HUES64 (cell line): Measurements from ENCODE around the gene OBSL1.

ENCODE experiments used
- H3K27ac ChIP-seq: 2 replicates; pipeline ENCODE4 v1.7.0; 2013; ENCODE audit warnings: low read depth, low read length, inconsistent platforms
- H3K27me3 ChIP-seq: 2 replicates; pipeline ENCODE4 v1.6.1; 2013; ENCODE audit warnings: mild to moderate bottlenecking, low read length; ENCODE audit not compliant: insufficient read depth
- H3K36me3 ChIP-seq: 2 replicates; pipeline ENCODE4 v1.6.1; 2013; ENCODE audit warnings: mild to moderate bottlenecking, low read length; ENCODE audit not compliant: insufficient read depth
- H3K4me1 ChIP-seq: 2 replicates; pipeline ENCODE4 v1.6.1; 2013; ENCODE audit warnings: mild to moderate bottlenecking, low read length, moderate library complexity; ENCODE audit not compliant: insufficient read depth
- H3K4me3 ChIP-seq: 2 replicates; pipeline ENCODE4 v1.5.1; 2013; ENCODE audit warnings: mild to moderate bottlenecking, low read length, moderate library complexity
- H3K9ac ChIP-seq: 2 replicates; pipeline ENCODE4 v1.6.1; 2013; ENCODE audit warnings: mild to moderate bottlenecking, low read depth, low read length
- H3K9me3 ChIP-seq: 2 replicates; pipeline ENCODE4 v1.6.1; 2013; ENCODE audit warnings: low read depth, low read length; ENCODE audit not compliant: insufficient read depth
- WGBS: fragments of 150-250, 120-280 bp; methylation state at CpG from one replicate; pipeline ENCODE4 v1.1.7; 2013; ENCODE audit warnings: missing lambda C conversion rate; 5-methylcytosine and 5-hydroxymethylcytosine counted together

OBSL1 gene

GRCh38 chr2:219572237-219573001 lies 1.1 kb upstream of the OBSL1 start, which contains the start of gene INHA:
Gene INHA (plus strand): TSS chr2:219572310. CDS start chr2:219572375, 65 bp downstream.
- Histone ChIP-seq H3K4me3 (peak within 1 kb of the TSS; percentile 78), H3K27me3 (peaks cover 13% of the 10 kb centered on the region), H3K4me1 (peaks cover 32% of the 10 kb centered on the region), H3K36me3 (peaks cover 20% of the 10 kb centered on the region), H3K9me3 (no peaks in the 10 kb centered on the region), H3K27ac (peak within 1 kb of the TSS; percentile 92), H3K9ac (peak within 1 kb of the TSS; percentile 84)
- 84% methylated on average over 13 of the region's 13 CpGs for WGBS

- Histone ChIP-seq H3K27ac (peak overlapping the region; percentile 23; the same call in 1 of the 2 replicates), H3K27me3 (peaks cover 13% of the 10 kb centered on the region), H3K4me3 (peak overlapping the region; percentile 78), H3K36me3 (peaks cover 26% of the 10 kb centered on the region), H3K4me1 (peaks cover 25% of the 10 kb centered on the region), H3K9me3 (no peaks in the 10 kb centered on the region), H3K9ac (peak overlapping the region; percentile 84)
- WGBS, result under 1% methylated on average over 38 of the region's 55 CpGs
Observed at GRCh38 chr2:219570924-219571310, 422 bp downstream of the OBSL1 start.

- 7% methylated on average over 95 of the region's 95 CpGs for WGBS
- peak overlapping the region; percentile 84 for H3K9ac ChIP-seq
- no peaks in the 10 kb centered on the region for H3K9me3 ChIP-seq
- H3K27ac ChIP-seq, result peak overlapping the region; percentile 23; the same call in 1 of the 2 replicates
- H3K27me3 ChIP-seq, result peaks cover 13% of the 10 kb centered on the region
- H3K4me3 ChIP-seq, result peak overlapping the region; percentile 78
- peaks cover 30% of the 10 kb centered on the region for H3K4me1 ChIP-seq
- H3K36me3 ChIP-seq, result peaks cover 26% of the 10 kb centered on the region
Observed at GRCh38 chr2:219570194-219570923, 980 bp downstream of the OBSL1 start.

DNA sequence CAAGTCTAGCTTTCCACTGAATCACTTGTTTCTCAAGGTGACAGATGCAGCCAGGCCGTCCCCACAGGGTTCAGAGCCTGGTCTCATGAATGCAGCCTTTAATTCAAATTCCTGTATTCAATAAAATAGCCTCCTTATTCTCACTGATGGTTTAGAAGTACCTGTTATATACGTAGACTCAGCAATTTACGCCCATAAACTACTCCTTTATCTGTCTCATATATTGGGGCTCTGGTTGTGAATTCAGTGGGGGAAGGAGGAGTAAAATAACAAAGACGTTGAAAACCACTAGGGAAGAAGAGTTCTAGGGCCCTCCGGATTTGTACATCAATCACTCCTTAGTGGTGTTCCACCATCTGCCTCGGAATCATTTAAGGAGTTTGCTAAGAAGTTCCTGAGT lies 1.7 kb downstream of the OBSL1 start:
- Histone ChIP-seq H3K4me3 (peak overlapping the region; percentile 78), H3K27ac (no peak overlapping the region)

GRCh38 chr2:219569041-219569440 lies 2.3 kb downstream of the OBSL1 start:
- no peak overlapping the region for H3K9ac ChIP-seq
- H3K27me3 ChIP-seq, result peaks cover 13% of the 10 kb centered on the region
- H3K4me3 ChIP-seq, result no peak overlapping the region
- H3K4me1 ChIP-seq, result peaks cover 41% of the 10 kb centered on the region
- no peaks in the 10 kb centered on the region for H3K9me3 ChIP-seq
- H3K27ac ChIP-seq, result no peak overlapping the region
- 93% methylated on average over 6 of the region's 6 CpGs for WGBS
- peaks cover 36% of the 10 kb centered on the region for H3K36me3 ChIP-seq

More for the DNA sequence above, 1.7 kb downstream of the OBSL1 start:
- Histone ChIP-seq H3K27me3 (peaks cover 13% of the 10 kb centered on the region), H3K36me3 (peaks cover 30% of the 10 kb centered on the region), H3K9ac (no peak overlapping the region), H3K4me1 (peaks cover 38% of the 10 kb centered on the region), H3K9me3 (no peaks in the 10 kb centered on the region)
- 70% methylated on average over 4 of the region's 6 CpGs for WGBS

- Histone ChIP-seq H3K27ac (no peak overlapping the region), H3K9me3 (no peaks in the 10 kb centered on the region), H3K4me3 (no peak overlapping the region), H3K9ac (no peak overlapping the region), H3K4me1 (peaks cover 41% of the 10 kb centered on the region), H3K27me3 (peaks cover 13% of the 10 kb centered on the region), H3K36me3 (peaks cover 47% of the 10 kb centered on the region)
- 92% methylated on average over 35 of the region's 35 CpGs for WGBS
Observed at GRCh38 chr2:219567791-219568361, 3.5 kb downstream of the OBSL1 start.

GRCh38 chr2:219567131-219567530 lies 4.2 kb downstream of the OBSL1 start:
- 93% methylated on average over 18 of the region's 18 CpGs for WGBS
- Histone ChIP-seq H3K27me3 (peaks cover 13% of the 10 kb centered on the region), H3K4me1 (peaks cover 45% of the 10 kb centered on the region)

GRCh38 chr2:219566640-219567039 lies 4.7 kb downstream of the OBSL1 start:
- peaks cover 13% of the 10 kb centered on the region for H3K27me3 ChIP-seq
- WGBS, result 84% methylated on average over 11 of the region's 11 CpGs
- no peaks in the 10 kb centered on the region for H3K9me3 ChIP-seq
- no peak overlapping the region for H3K9ac ChIP-seq
- H3K4me1 ChIP-seq, result peaks cover 45% of the 10 kb centered on the region
- H3K27ac ChIP-seq, result peak overlapping the region; percentile 99; the same call in 1 of the 2 replicates
- no peak overlapping the region for H3K4me3 ChIP-seq
- peaks cover 53% of the 10 kb centered on the region for H3K36me3 ChIP-seq

More at GRCh38 chr2:219567131-219567530, 4.2 kb downstream of the OBSL1 start:
- Histone ChIP-seq H3K4me3 (no peak overlapping the region), H3K36me3 (peaks cover 53% of the 10 kb centered on the region), H3K27ac (no peak overlapping the region), H3K9ac (no peak overlapping the region), H3K9me3 (no peaks in the 10 kb centered on the region)

DNA sequence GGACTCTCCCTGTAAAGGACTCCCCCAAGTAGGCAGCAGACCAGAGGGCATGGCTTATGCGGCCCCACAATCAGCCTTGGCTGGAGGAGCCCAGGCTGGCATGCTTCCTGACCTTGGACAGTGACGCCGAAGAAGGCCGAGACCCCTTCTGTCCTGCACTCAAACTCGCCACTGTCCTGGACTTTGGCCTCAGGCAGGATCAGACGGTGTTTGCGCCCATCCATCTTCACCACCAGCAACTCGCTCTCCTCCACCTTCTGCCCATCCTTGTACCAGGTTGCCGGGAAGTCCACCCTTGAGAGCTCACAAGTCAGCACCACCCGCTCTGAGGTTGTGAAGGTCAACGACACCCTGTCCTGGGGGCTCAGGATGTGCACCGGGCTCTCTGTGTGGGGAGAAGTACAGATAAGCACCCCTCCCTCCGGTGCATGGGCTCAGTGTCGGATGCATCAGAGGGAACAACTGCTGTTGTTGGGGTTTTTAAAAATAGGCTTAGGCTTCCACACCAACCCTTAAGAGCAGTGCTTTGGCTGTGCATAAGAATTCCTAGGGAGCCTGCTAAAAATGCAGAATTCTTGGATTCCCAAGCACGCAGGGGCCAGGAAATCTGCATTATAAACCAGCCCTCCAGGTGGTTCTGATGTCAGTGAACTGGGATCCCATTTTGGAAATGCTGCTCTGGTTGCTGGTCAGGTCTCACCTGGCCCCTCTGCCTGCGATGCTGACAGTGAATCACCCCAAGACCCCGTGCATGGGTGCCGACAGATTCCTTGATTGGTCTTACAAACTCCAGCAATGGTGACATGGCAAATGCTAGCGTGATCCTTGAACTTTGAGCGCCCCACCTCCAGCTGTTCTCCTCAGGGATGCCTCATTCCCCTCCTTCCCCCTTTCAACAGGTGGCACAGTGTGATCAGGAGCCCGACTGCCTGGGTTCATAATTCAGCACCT lies 5.9 kb downstream of the OBSL1 start:
- peak overlapping the region; percentile 29 for H3K4me3 ChIP-seq
- no peaks in the 10 kb centered on the region for H3K9me3 ChIP-seq
- WGBS, result 46% methylated on average over 21 of the region's 21 CpGs
- peak overlapping the region; percentile 68 for H3K9ac ChIP-seq
- H3K27ac ChIP-seq, result peak overlapping the region; percentile 99
- peaks cover 53% of the 10 kb centered on the region for H3K36me3 ChIP-seq
- peaks cover 11% of the 10 kb centered on the region for H3K27me3 ChIP-seq
- H3K4me1 ChIP-seq, result peaks cover 54% of the 10 kb centered on the region

GRCh38 chr2:219563271-219563928 lies 7.9 kb downstream of the OBSL1 start:
- Histone ChIP-seq H3K9ac (no peak overlapping the region), H3K27me3 (no peaks in the 10 kb centered on the region), H3K27ac (no peak overlapping the region), H3K9me3 (no peaks in the 10 kb centered on the region), H3K4me3 (no peak overlapping the region), H3K36me3 (peaks cover 42% of the 10 kb centered on the region), H3K4me1 (peaks cover 53% of the 10 kb centered on the region)
- 94% methylated on average over 20 of the region's 20 CpGs for WGBS
